WTC11 (cell line): ENCODE measurements around the gene RPP40. TPM values are rescaled to one million over a fixed set of nuclear protein-coding genes. Genes with fewer than 3 reads are reported as not detected.

Experiments
- ATAC-seq: fragments of 200-7000 bp; cut with Tn5 transposase; 2 replicates; pipeline ENCODE4 v1.10.0; 2021; ENCODE audit warnings: mild to moderate bottlenecking, moderate library complexity
- CTCF ChIA-PET: fragments of 300-600 bp; sonication (Branson Sonifier 250); formaldehyde crosslinking; loops from one replicate; lab custom pipeline; 2021; ENCODE audit warnings: antibody characterized with exemption; lab: Charles Lee
- POLR2A ChIA-PET: fragments of 350-600 bp; sonication (Branson Sonifier 250); formaldehyde crosslinking; loops from one replicate; lab custom pipeline; 2021; ENCODE audit warnings: antibody characterized with exemption; lab: Charles Lee
- DNase-seq: peaks from one replicate; pipeline ENCODE4 v3.0.0; 2021; ENCODE audit warnings: low spot score
- H3K27ac Mint-ChIP-seq: 2 replicates; pipeline ENCODE4 v1.8.0; 2021; ENCODE audit warnings: mixed read lengths
- H3K27me3 Mint-ChIP-seq: 2 replicates; pipeline ENCODE4 v1.8.0; 2021; ENCODE audit warnings: low read depth, mild to moderate bottlenecking, moderate library complexity, mixed read lengths
- H3K36me3 Mint-ChIP-seq: 2 replicates; pipeline ENCODE4 v1.8.0; 2021; ENCODE audit warnings: mixed read lengths
- H3K4me1 Mint-ChIP-seq: 2 replicates; pipeline ENCODE4 v1.8.0; 2022; ENCODE audit warnings: mixed read lengths
- H3K4me3 Mint-ChIP-seq: 2 replicates; pipeline ENCODE4 v1.8.0; 2021; ENCODE audit warnings: mild to moderate bottlenecking, moderate library complexity, mixed read lengths
- H3K9me3 Mint-ChIP-seq: 2 replicates; pipeline ENCODE4 v1.8.0; 2021; ENCODE audit warnings: mixed read lengths
- AFF4 ChIP-seq: sonication (generic); formaldehyde crosslinking; IDR thresholded peaks from 2 replicates; pipeline ENCODE4 v1.8.1; 2023; ENCODE audit warnings: mild to moderate bottlenecking, missing genetic modification reagents, borderline replicate concordance
- AR ChIP-seq: fragments of 250-450 bp; sonication (Bioruptor Pico); IDR thresholded peaks from 2 replicates; pipeline ENCODE4 v1.9.0; 2021; ENCODE audit warnings: mild to moderate bottlenecking
- ATF2 ChIP-seq: sonication (generic); formaldehyde crosslinking; IDR thresholded peaks from 2 replicates; pipeline ENCODE4 v1.8.1; 2022; ENCODE audit warnings: low read depth, missing genetic modification reagents, borderline replicate concordance
- ATF6 ChIP-seq: sonication (generic); formaldehyde crosslinking; IDR thresholded peaks from 2 replicates; pipeline ENCODE4 v1.8.1; 2023; ENCODE audit warnings: mild to moderate bottlenecking, missing genetic modification reagents
- E2F4 ChIP-seq: sonication (generic); formaldehyde crosslinking; IDR thresholded peaks from 2 replicates; pipeline ENCODE4 v1.8.1; 2022; ENCODE audit warnings: low read depth, mild to moderate bottlenecking, moderate library complexity, missing genetic modification reagents, borderline replicate concordance
- ERG ChIP-seq: fragments of 250-450 bp; sonication (Bioruptor Pico); IDR thresholded peaks from 2 replicates; pipeline ENCODE4 v1.8.0; 2021; ENCODE audit warnings: mild to moderate bottlenecking
- FOXP4 ChIP-seq: sonication (generic); formaldehyde crosslinking; IDR thresholded peaks from 2 replicates; pipeline ENCODE4 v1.8.0; 2022; ENCODE audit warnings: mild to moderate bottlenecking, missing genetic modification reagents
- HMGA2 ChIP-seq: fragments of 250-450 bp; sonication (Bioruptor Pico); IDR thresholded peaks from 2 replicates; pipeline ENCODE4 v1.4.0; 2021; ENCODE audit warnings: mild to moderate bottlenecking, moderate library complexity
- MLX ChIP-seq: sonication (generic); formaldehyde crosslinking; IDR thresholded peaks from 2 replicates; pipeline ENCODE4 v1.8.1; 2023; ENCODE audit warnings: mild to moderate bottlenecking, missing genetic modification reagents, moderate library complexity
- MXD4 ChIP-seq: fragments of 250-450 bp; sonication (Bioruptor Pico); IDR thresholded peaks from 2 replicates; pipeline ENCODE4 v1.8.0; 2021; ENCODE audit warnings: mild to moderate bottlenecking, moderate library complexity, borderline replicate concordance
- NFATC4 ChIP-seq: fragments of 250-450 bp; sonication (Bioruptor Pico); IDR thresholded peaks from 2 replicates; pipeline ENCODE4 v1.9.0; 2021; ENCODE audit warnings: mild to moderate bottlenecking
- PRRX2 ChIP-seq: fragments of 250-450 bp; sonication (Bioruptor Pico); IDR thresholded peaks from 2 replicates; pipeline ENCODE4 v1.8.0; 2021; ENCODE audit warnings: mild to moderate bottlenecking
- ZBTB21 ChIP-seq: sonication (generic); formaldehyde crosslinking; IDR thresholded peaks from 2 replicates; pipeline ENCODE4 v1.8.1; 2023; ENCODE audit warnings: mild to moderate bottlenecking, missing genetic modification reagents, borderline replicate concordance
- ZNF281 ChIP-seq: sonication (generic); formaldehyde crosslinking; IDR thresholded peaks from 2 replicates; pipeline ENCODE4 v1.8.0; 2023; ENCODE audit warnings: mild to moderate bottlenecking, missing genetic modification reagents
- ZNF423 ChIP-seq: fragments of 250-450 bp; sonication (Bioruptor Pico); IDR thresholded peaks from 2 replicates; pipeline ENCODE4 v2.1.2; 2022; ENCODE audit warnings: mild to moderate bottlenecking, moderate library complexity
- total RNA-seq: library from RNA; stranded (reverse); gene quantifications from 3 replicates; pipeline ENCODE4 v1.2.3, GENCODE V29; 2021

The RPP40 gene
- total RNA-seq, 1 experiment from 2014 or later: 12.2 TPM

- Mint-ChIP-seq H3K4me1 (peaks cover 9% of the 10 kb centered on the region), H3K36me3 (no peaks in the 10 kb centered on the region), H3K9me3 (no peaks in the 10 kb centered on the region), H3K27ac (no peak overlapping the region), H3K27me3 (no peaks in the 10 kb centered on the region; the same call in 1 of the 2 replicates), H3K4me3 (no peak overlapping the region)
- DNase-seq: no peak
- TF ChIP-seq E2F4 (CRISPR knock-in tag) (no peak), MLX (CRISPR knock-in tag) (no peak), ZNF281 (CRISPR knock-in tag) (no peak), ATF2 (CRISPR knock-in tag) (no peak), AFF4 (no peak), NFATC4 (no peak), PRRX2 (CRISPR knock-in tag) (no peak), ZBTB21 (CRISPR knock-in tag) (no peak), MXD4 (CRISPR knock-in tag) (no peak), AR (CRISPR knock-in tag) (no peak), ERG (CRISPR knock-in tag) (no peak), FOXP4 (CRISPR knock-in tag) (no peak), HMGA2 (no peak), ATF6 (no peak), ZNF423 (no peak)
- ChIA-PET POLR2A (no interaction called here), CTCF (interaction anchor here (0.9 to 1.3 kb wide), 2 partner anchors 8 to 65 kb away, joined by 6 to 7 read pairs; no protein-coding TSS in a partner anchor)
- peak; percentile 36 for ATAC-seq
Measured at GRCh38 chr6:4965562-4966389, 38.1 kb downstream of the RPP40 start.
